Posterior vena cava (tissue), 2 donors: Measurements from ENCODE around the gene CLNK. TPM values are rescaled to one million over a fixed set of nuclear protein-coding genes. Genes with fewer than 3 reads are reported as not detected.

Source experiments
- DNase-seq: peaks from one replicate; pipeline ENCODE4 v3.0.0-alpha.2; 2020; ENCODE audit warnings: low spot score
- intact Hi-C, 2 donors: fragments of 100-400 bp; cut with DNase I; formaldehyde crosslinking; loops; one replicate each; pipeline versions ENCODE4 v1.14.1 to v1.14.2; 2022 to 2023
- total RNA-seq, 2 donors: library from RNA; stranded (reverse); fragmentation: NEBNext Ultra II Directional; extraction: Animal tissue kit (Norgen Biotek cat#: 25700); gene quantifications; one replicate each; pipeline ENCODE4 v1.2.1, GENCODE V29; 2021
- donor health status: DM: yes; HTN: yes; CAD: no.
- donor health status: DM: yes; HTN: yes; CAD: no.

Gene CLNK
- total RNA-seq, 2 donors from 2014 or later = 0.19 TPM

DNA sequence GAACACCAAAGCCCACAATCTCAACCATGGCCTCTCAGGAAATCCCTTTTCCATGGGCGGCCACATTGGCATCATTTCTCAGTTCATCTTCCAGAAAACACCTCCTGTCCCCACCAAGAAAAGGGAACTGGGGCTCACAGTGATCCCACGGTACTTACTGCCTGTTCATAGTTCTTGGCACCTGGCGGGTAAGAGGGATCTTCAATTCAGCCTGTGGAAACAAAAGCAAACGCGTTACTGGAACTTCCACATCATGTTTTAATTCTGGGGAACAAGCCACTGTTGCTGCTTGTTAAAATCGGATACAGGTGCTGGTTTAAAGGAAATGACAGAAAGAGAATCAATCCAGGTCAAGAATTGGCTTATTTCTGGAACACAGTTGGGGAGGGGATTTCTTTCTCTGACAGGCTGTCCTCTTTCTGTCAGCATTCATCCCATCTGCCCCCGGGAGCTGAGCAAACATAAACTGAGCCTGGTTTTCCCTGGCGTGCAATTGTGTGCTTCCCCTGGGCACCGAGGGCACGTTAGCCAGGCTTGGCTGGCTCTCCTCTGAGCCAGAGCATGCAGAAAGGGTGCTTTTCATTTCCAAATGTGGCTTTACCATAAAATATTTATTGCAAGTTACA is 16.8 kb downstream of the CLNK start:
- intact Hi-C loops = no loop called here
- DNase-seq = no peak

DNA sequence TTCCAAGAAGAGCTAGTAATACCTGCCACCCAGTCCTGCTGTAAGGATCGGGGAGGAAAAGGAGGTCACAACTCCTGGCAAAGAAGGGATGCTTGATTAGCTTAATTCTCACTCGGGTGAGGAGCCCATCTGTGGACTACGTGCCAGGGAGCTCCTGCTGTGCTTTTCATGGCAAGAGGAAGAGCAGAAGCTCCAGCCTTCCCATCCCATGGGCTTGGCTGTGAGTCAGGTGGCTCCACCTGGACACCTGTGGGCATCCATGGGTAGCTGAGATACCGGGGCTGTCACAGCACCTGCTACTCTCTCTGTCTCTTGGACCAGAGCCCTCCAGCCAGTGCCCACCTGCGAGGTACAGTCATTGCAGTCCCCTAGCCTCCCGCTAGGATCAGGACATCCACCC is 18.0 kb downstream of the CLNK start:
- intact Hi-C loops = no loop called here
- no peak for DNase-seq

- DNase-seq = peak; percentile 83
Measured at GRCh38 chr4:10664408-10664807, 20.2 kb downstream of the CLNK start.

DNA sequence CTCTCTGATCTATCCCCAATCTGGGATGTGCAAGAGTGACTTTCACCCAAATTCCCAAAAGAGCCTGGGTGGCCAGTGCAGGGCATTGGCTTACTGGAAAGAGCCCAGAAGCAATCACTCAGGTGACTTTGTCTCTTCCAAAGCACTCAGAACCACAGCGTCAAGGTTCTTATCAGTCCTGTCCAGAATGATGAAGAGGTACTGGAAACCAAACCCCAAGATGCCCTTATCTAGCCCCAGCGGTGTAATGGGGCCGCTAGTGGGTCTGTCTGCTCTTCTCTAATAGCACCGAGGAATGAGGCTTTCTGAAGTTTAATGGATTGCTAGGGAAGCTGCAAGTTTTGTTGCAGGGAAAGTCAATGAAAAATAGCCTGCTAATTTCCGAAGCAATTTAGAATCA is 21.6 kb downstream of the CLNK start:
- intact Hi-C loops = no loop called here
- DNase-seq = no peak

More at GRCh38 chr4:10664408-10664807, 20.2 kb downstream of the CLNK start:
- intact Hi-C loops = no loop called here

GRCh38 chr4:10661047-10661446 is 23.5 kb downstream of the CLNK start:
- intact Hi-C loops = no loop called here
- DNase-seq = no peak

DNA sequence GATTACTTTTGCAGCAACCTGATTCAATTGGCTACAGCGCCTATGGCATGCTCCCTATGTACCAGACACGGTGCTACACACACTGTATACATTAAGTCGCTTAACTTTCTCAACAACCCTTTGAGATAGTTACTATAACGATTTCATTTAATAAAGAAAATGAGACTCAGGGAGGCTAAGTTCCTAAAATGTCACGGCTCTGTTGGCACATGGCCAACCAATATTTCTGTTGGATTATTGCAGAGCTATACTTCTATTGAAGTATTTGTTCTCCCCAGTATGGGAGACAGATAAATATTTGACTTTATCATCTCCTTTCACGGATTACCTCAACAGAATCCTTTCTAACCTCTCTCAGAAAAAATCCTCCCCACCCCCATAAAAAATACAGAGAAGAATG is 25.3 kb downstream of the CLNK start:
- intact Hi-C loops = no loop called here
- DNase-seq = no peak

DNA sequence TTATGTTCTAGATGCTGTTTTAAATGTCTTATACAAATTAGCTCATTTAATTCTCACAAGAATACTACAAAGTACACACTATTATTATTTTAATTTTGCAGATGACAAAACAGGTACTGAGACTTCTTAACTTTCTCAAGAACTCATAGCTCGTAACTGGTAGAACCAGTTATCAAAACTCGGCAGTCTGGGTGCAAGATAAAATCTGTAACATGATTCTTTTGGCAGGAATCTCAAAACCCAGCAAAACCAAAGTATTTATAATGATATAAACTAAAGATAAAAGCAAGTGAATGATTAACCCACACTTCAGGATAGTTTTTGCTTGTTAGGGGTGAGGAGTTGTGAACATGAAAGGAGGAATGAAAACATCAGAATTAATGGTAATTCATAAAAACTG is 27.6 kb downstream of the CLNK start:
- no peak for DNase-seq
- intact Hi-C loops = no loop called here

DNA sequence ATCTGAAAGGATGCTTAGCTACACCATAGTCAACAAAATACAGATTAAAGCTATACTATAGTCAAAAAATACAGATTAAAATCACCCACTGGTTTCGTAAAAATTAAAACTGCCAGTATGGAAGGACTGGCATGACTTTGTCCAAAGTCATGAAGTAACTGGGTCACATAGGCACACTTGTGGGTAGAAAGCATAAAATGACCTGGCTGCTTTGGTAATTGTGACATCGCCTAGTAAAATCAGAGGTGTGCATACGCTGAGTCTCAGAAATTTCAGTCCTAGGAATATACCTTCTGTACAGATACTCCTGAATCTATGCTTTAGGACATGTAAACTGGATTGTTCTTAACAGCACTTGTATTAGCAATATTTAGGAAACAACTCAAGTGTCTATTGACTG is 28.1 kb downstream of the CLNK start:
- intact Hi-C loops = no loop called here
- no peak for DNase-seq

- intact Hi-C loops = no loop called here
- no peak for DNase-seq
Measured at GRCh38 chr4:10655968-10656367, 28.6 kb downstream of the CLNK start.

DNA sequence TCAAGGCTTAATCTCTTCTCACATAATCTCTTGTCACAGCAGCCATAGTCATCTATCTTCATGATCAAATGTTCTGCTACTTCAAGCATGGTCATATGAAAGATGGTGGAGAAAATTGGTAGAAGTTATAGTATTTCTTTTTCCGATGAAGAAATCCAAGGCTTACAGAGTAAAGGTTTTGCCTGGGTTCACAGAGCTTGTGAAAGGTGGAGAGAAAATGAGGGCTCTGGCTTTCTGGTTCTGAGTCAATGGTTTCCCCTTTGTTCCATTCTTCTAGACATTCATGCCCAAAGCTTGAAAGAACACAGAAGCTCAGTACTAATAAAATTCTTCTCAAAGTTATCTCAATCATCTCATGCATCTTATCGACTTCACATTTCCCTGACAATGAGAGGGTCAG is 36.1 kb downstream of the CLNK start:
- intact Hi-C loops = no loop called here
- DNase-seq = no peak

GRCh38 chr4:10647846-10648245 is 36.7 kb downstream of the CLNK start:
- intact Hi-C loops = no loop called here
- no peak for DNase-seq

GRCh38 chr4:10643600-10644425 is 40.8 kb downstream of the CLNK start:
- intact Hi-C loops = no loop called here
- no peak for DNase-seq

GRCh38 chr4:10640561-10641201 is 43.9 kb downstream of the CLNK start:
- no peak for DNase-seq
- intact Hi-C loops = no loop called here

DNA sequence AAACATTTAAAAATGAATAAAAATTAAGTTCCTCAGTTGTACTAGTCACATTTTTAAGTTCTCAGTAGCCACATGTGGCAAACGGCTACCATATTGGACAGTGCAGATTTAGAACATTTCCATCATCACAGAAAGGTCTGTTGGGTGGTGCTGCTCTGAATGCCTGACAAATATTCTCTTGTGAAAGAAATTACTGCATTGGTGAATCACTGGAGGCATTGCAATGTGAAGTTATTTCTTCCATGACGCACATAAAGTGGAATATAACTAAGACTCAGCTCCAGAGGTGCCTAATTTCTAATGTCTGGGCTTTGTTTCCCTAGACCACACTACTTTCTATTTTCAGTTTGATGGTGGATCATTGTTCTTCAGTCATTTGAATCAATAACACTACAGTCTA is 44.9 kb downstream of the CLNK start:
- intact Hi-C loops = no loop called here
- no peak for DNase-seq

GRCh38 chr4:10639100-10639499 is 45.5 kb downstream of the CLNK start:
- intact Hi-C loops = no loop called here
- DNase-seq = no peak

DNA sequence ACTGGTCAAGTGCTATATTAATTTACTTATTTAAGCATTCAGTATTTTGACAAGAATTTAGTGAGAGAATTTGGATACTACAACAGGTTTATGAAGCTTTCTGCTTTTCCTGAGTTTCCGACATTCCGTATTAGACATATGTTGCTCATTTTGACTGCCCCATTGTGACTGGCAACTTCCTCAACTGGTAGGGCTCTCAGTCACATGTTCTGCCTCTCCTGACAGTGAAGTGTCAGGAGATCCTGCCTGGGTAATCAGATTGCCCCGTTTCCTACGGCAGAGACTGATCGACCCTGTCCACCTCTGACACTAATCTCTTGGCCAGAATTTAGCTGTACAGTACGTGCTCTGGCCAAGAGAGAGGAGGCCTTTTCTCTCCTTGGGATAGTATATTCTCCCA is 49.5 kb downstream of the CLNK start:
- intact Hi-C loops = no loop called here
- no peak for DNase-seq

DNA sequence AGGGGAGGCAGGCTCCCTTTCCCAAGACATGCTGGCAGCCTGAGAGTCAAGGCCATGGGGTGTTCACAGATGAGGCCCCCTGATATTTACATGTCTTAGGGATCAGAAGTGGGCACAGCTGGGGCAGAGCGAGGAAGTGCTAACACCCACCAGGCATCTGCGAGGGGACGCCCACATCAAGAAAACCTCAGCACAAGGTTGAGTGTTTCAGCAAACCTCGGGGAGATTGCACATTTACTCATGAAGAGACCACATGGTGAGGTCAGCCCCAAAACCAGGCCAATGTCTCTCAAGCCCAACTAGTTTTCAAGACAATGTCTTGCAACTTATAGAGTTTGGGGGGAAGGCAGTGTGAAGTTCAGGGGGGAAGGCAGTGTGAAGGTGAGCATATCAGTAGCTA is 55.2 kb downstream of the CLNK start:
- no peak for DNase-seq
- intact Hi-C loops = no loop called here

GRCh38 chr4:10625131-10625530 is 59.4 kb downstream of the CLNK start:
- intact Hi-C loops = no loop called here
- DNase-seq = no peak

GRCh38 chr4:10623862-10624261 is 60.7 kb downstream of the CLNK start:
- DNase-seq = no peak
- intact Hi-C loops = no loop called here

- intact Hi-C loops = no loop called here
- no peak for DNase-seq
Measured at GRCh38 chr4:10623241-10623640, 61.3 kb downstream of the CLNK start.

GRCh38 chr4:10622728-10623127 is 61.8 kb downstream of the CLNK start:
- intact Hi-C loops = no loop called here
- DNase-seq = no peak
